Head of caudate nucleus (tissue), 42 donors: ENCODE data around the gene SLC4A4.

ENCODE experiments used
- DNase-seq, 42 donors: peaks; one replicate each; pipeline versions ENCODE4 v3.0.0 to v3.0.0-alpha.2; 2020 to 2021; ENCODE audit warnings: mixed read lengths in 7 of 42
- intact Hi-C: fragments of 100-400 bp; cut with DNase I; formaldehyde crosslinking; loops from one replicate; pipeline ENCODE4 v1.15.0; 2022

The SLC4A4 gene

GRCh38 chr4:71338846-71339593, at the start of gene SLC4A4:
Gene SLC4A4, plus strand, starts transcription at chr4:71339020.
- intact Hi-C loops: no loop called here
- no peak for DNase-seq

GRCh38 chr4:71290074-71290473, 48.7 kb upstream of the SLC4A4 start:
- intact Hi-C loops: no loop called here
- peak in 1 of 42 donors; percentile 50 for DNase-seq

- intact Hi-C loops: no loop called here
These were observed 48.3 kb upstream of the SLC4A4 start for GRCh38 chr4:71290476-71290875.

GRCh38 chr4:71292228-71292627, 46.6 kb upstream of the SLC4A4 start:
- no peak for DNase-seq
- intact Hi-C loops: no loop called here

More at GRCh38 chr4:71290476-71290875, 48.3 kb upstream of the SLC4A4 start:
- DNase-seq: no peak

- intact Hi-C loops: no loop called here
- peak in 6 of 42 donors; percentile 24 to 66 (median 37) for DNase-seq
These were observed 45.1 kb upstream of the SLC4A4 start for GRCh38 chr4:71293705-71294104.

- no peak for DNase-seq
- intact Hi-C loops: no loop called here
These were observed 44.5 kb upstream of the SLC4A4 start for GRCh38 chr4:71294301-71294700.

GRCh38 chr4:71296945-71297344, 41.9 kb upstream of the SLC4A4 start:
- DNase-seq: peak in 28 of 42 donors; percentile 9 to 75 (median 46)
- intact Hi-C loops: no loop called here

- intact Hi-C loops: no loop called here
- no peak for DNase-seq
These were observed 38.5 kb upstream of the SLC4A4 start for GRCh38 chr4:71300362-71300761.

GRCh38 chr4:71300964-71301363, 37.9 kb upstream of the SLC4A4 start:
- DNase-seq: no peak
- intact Hi-C loops: no loop called here

GRCh38 chr4:71303287-71303686, 35.5 kb upstream of the SLC4A4 start:
- DNase-seq: no peak
- intact Hi-C loops: no loop called here

GRCh38 chr4:71303850-71304249, 35.0 kb upstream of the SLC4A4 start:
- intact Hi-C loops: no loop called here
- no peak for DNase-seq

- DNase-seq: no peak
- intact Hi-C loops: no loop called here
These were observed 34.5 kb upstream of the SLC4A4 start for GRCh38 chr4:71304289-71304850.

GRCh38 chr4:71307729-71308128, 31.1 kb upstream of the SLC4A4 start:
- intact Hi-C loops: no loop called here
- DNase-seq: no peak

GRCh38 chr4:71322425-71322824, 16.4 kb upstream of the SLC4A4 start:
- no peak for DNase-seq
- intact Hi-C loops: no loop called here

- intact Hi-C loops: no loop called here
- DNase-seq: no peak
These were observed 5.5 kb upstream of the SLC4A4 start for GRCh38 chr4:71333368-71333767.

- no peak for DNase-seq
- intact Hi-C loops: no loop called here
These were observed 4.9 kb upstream of the SLC4A4 start for GRCh38 chr4:71333960-71334359.

- intact Hi-C loops: no loop called here
- peak in 1 of 42 donors; percentile 9 for DNase-seq
These were observed 4.3 kb upstream of the SLC4A4 start for GRCh38 chr4:71334465-71334882.

- DNase-seq: no peak
- intact Hi-C loops: no loop called here
These were observed 5.0 kb downstream of the SLC4A4 start for GRCh38 chr4:71343670-71344466.

- intact Hi-C loops: no loop called here
- DNase-seq: no peak
These were observed 7.9 kb downstream of the SLC4A4 start for GRCh38 chr4:71346710-71347109.

GRCh38 chr4:71348586-71348985, 9.8 kb downstream of the SLC4A4 start:
- intact Hi-C loops: no loop called here

More at GRCh38 chr4:71348586-71348985, 9.8 kb downstream of the SLC4A4 start:
- DNase-seq: no peak
